GM12878 (cell line): ENCODE data around the gene OSM. TPM values are rescaled to one million over a fixed set of nuclear protein-coding genes. Genes with fewer than 3 reads are reported as not detected.

Experiments used
- CEBPZ ChIP-seq: fragments of 150-350 bp; IDR thresholded peaks from 2 replicates; pipeline ENCODE4 v1.6.1; 2016; ENCODE audit warnings: low read depth, low read length
- FOXM1 ChIP-seq: IDR thresholded peaks from 2 replicates; pipeline ENCODE4 v1.6.1; 2012; ENCODE audit warnings: low read depth, mild to moderate bottlenecking, inconsistent platforms, low read length, moderate library complexity
- GABPA ChIP-seq: IDR thresholded peaks from 2 replicates; pipeline ENCODE4 v1.6.1; 2014; ENCODE audit warnings: antibody characterized with exemption, low read depth, mild to moderate bottlenecking, inconsistent platforms
- HCFC1 ChIP-seq: fragments of 150-350 bp; IDR thresholded peaks from 2 replicates; pipeline ENCODE4 v1.6.1; 2014; ENCODE audit warnings: low read length
- HDAC2 ChIP-seq: fragments of 200-600 bp; sonication (generic); IDR thresholded peaks from 2 replicates; pipeline ENCODE4 v1.6.1; 2017
- IRF4 ChIP-seq: IDR thresholded peaks from 2 replicates; pipeline ENCODE4 v1.6.1; 2011; ENCODE audit warnings: low read depth, low read length
- PKNOX1 ChIP-seq: fragments of 450-650 bp; IDR thresholded peaks from 2 replicates; pipeline ENCODE4 v1.6.1; 2016; ENCODE audit warnings: mild to moderate bottlenecking
- SKIL ChIP-seq: fragments of 450-650 bp; IDR thresholded peaks from 2 replicates; pipeline ENCODE4 v1.6.1; 2017; ENCODE audit warnings: mild to moderate bottlenecking, low read depth, inconsistent platforms; ENCODE audit not compliant: poor library complexity, severe bottlenecking
- SMAD5 ChIP-seq: IDR thresholded peaks from 2 replicates; pipeline ENCODE4 v1.6.1; 2016; ENCODE audit warnings: antibody characterized with exemption, low read depth
- SREBF2 ChIP-seq: IDR thresholded peaks from 2 replicates; pipeline ENCODE4 v1.6.1; 2012; ENCODE audit warnings: mild to moderate bottlenecking, low read length
- SUPT20H ChIP-seq: IDR thresholded peaks from 2 replicates; pipeline ENCODE4 v1.6.1; 2011; ENCODE audit warnings: low read depth, mild to moderate bottlenecking, low read length, moderate library complexity, borderline replicate concordance; ENCODE audit not compliant: control insufficient read depth
- TAF1 ChIP-seq: IDR thresholded peaks from 2 replicates; pipeline ENCODE4 v1.6.1; 2011; ENCODE audit warnings: mild to moderate bottlenecking, low read depth, low read length, borderline replicate concordance
- WRNIP1 ChIP-seq: IDR thresholded peaks from 2 replicates; pipeline ENCODE4 v1.6.1; 2011; ENCODE audit warnings: low read depth, low read length, improper control_type of control experiment, borderline replicate concordance
- ZNF217 ChIP-seq: fragments of 450-650 bp; IDR thresholded peaks from 2 replicates; pipeline ENCODE4 v1.6.1; 2017; ENCODE audit warnings: antibody characterized with exemption, mild to moderate bottlenecking
- ZNF592 ChIP-seq: fragments of 450-650 bp; IDR thresholded peaks from 2 replicates; pipeline ENCODE4 v1.6.1; 2017; ENCODE audit warnings: mild to moderate bottlenecking, moderate library complexity
- ZZZ3 ChIP-seq: IDR thresholded peaks from 2 replicates; pipeline ENCODE4 v1.6.1; 2011; ENCODE audit warnings: low read depth; ENCODE audit not compliant: control insufficient read depth, insufficient read length
- polyA plus RNA-seq, 11 experiments: library from polyadenylated mRNA; depleted of rRNA in 4 of 11; unstranded in 6 of 11; stranded (reverse) in 5 of 11; fragments of >200 nt; fragmentation: Nextera tagmentation in 4 of 11; fragmentation: Illumina TruSeq in 1 of 11; extraction: Ambion mirVana in 4 of 11; extraction: Trizol in 1 of 11; gene quantifications; 1 replicate in 1 of 11; 2 replicates in 10 of 11; pipeline versions ENCODE4 v1.2.1 to v1.2.3, GENCODE V29; 2011 to 2016; ENCODE audit warnings: inconsistent platforms in 2 of 11, missing spikeins in 2 of 11, low read depth in 1 of 11
- total RNA-seq, 4 experiments: library from RNA; depleted of rRNA in 3 of 4; stranded (reverse); fragments of >200 nt in 3 of 4; fragmentation: Illumina TruSeq in 1 of 4; extraction: Trizol in 1 of 4; gene quantifications; 2 replicates each; pipeline versions ENCODE4 v1.2.1 to v1.2.3, GENCODE V29; 2013 to 2021

The OSM gene
- total and polyA plus RNA-seq, 10 of the 15 experiments (the other 5 are each of a cell fraction or from before 2014, with no cell fraction given), result 0.06 to 1.4 (median 0.59) TPM

DNA sequence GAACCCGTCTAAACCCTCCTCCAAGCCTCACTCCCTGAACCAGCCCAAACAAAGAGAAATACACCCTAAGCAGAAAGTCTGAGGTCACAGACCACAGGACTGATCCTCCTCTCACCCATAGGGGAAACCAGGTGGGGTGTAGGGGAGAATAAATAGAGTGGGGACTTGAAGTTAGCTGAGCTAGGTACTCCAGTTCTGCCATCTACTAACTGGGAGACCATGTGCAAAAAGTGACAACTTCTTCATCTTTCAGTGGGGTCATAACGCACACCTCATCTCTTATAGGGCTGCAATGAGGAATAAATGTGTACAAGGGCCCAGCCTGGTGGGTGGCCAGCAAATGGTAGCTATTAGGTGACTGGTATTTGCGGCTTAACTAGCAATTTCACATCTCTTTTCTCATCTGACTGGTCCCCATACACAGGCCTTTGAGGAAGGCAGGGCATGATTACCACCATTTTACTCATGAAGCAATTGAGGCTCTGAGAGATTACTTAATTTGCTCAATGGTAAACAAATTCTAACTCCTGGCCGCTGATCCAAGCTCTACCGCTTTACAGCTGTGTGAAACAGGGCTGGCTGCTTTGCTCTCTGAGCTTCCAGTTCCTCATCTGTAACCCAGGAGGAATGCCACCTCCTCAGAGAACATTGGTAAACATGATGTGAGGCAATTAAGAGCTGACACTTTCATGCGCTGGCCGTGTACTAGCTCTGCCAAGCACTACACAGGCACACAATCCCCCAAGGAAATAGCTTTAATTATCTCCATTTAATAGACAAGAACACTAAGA is 43.5 kb upstream of the OSM start (continued):
- TF ChIP-seq ZNF592, result 0 out of 2 replicates have a peak, but pooled peaks have one; percentile 75
- no peak for TF ChIP-seq HDAC2
- TF ChIP-seq SMAD5, result no peak
- no peak for TF ChIP-seq FOXM1
- no peak for TF ChIP-seq TAF1
- TF ChIP-seq SUPT20H, result no peak
- TF ChIP-seq ZNF217, result no peak
- 0 out of 2 replicates have a peak, but pooled peaks have one; percentile 42 for TF ChIP-seq WRNIP1
- TF ChIP-seq CEBPZ, result no peak
- no peak for TF ChIP-seq GABPA
- 0 out of 2 replicates have a peak, but pooled peaks have one; percentile 22 for TF ChIP-seq IRF4
- TF ChIP-seq SREBF2, result no peak
- TF ChIP-seq PKNOX1, result no peak
- no peak for TF ChIP-seq HCFC1
- peak; percentile 72 for TF ChIP-seq SKIL
- TF ChIP-seq ZZZ3, result no peak
